AG09309 (cell line): ENCODE results near the gene DOCK2.

Source experiments
- DNase-seq: peaks from one replicate; pipeline ENCODE4 v3.0.0-alpha.2; 2010; ENCODE audit warnings: low read depth
- H3K4me3 ChIP-seq: 2 replicates; pipeline ENCODE4 v1.5.1; 2011; ENCODE audit warnings: mild to moderate bottlenecking, low read depth, low read length, moderate library complexity; ENCODE audit not compliant: control insufficient read depth
- CTCF ChIP-seq: IDR thresholded peaks from 2 replicates; pipeline ENCODE4 v1.5.1; 2011; ENCODE audit warnings: mild to moderate bottlenecking, low read depth, low read length, inconsistent platforms; ENCODE audit not compliant: insufficient read depth, control insufficient read depth; ENCODE audit errors: missing control alignments

Gene DOCK2

GRCh38 chr5:170049713-170050112 lies 412.6 kb downstream of the DOCK2 start:
- DNase-seq: no peak
- TF ChIP-seq CTCF: no peak

GRCh38 chr5:170053896-170054295 lies 416.8 kb downstream of the DOCK2 start:
- TF ChIP-seq CTCF: no peak
- H3K4me3 ChIP-seq: no peak overlapping the region
- DNase-seq: no peak

More at GRCh38 chr5:170049713-170050112, 412.6 kb downstream of the DOCK2 start:
- H3K4me3 ChIP-seq: no peak overlapping the region

DNA sequence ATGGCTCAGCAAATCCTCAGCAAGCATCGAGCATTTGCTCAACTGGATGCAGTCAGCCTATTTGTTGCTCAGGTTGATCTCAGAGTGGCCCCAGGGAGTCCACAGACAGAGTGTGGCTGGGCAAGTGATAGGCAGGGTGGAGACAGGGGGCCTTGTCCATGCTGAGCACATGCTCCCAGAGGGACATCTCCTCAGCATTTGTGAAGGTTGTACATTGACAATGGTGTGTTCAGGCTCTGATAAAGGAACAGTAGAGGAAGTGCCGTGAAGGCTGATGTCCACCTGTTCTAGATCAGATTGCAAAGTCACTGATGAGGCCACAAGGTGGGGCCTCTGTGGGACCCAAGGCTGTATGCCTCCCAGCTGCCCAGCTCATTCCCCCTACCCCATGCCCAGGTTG lies 418.5 kb downstream of the DOCK2 start:
- DNase-seq: no peak
- TF ChIP-seq CTCF: no peak
- no peak overlapping the region for H3K4me3 ChIP-seq

- no peak overlapping the region for H3K4me3 ChIP-seq
- no peak for DNase-seq
- no peak for TF ChIP-seq CTCF
Observed at GRCh38 chr5:170056561-170057267, 419.6 kb downstream of the DOCK2 start.

DNA sequence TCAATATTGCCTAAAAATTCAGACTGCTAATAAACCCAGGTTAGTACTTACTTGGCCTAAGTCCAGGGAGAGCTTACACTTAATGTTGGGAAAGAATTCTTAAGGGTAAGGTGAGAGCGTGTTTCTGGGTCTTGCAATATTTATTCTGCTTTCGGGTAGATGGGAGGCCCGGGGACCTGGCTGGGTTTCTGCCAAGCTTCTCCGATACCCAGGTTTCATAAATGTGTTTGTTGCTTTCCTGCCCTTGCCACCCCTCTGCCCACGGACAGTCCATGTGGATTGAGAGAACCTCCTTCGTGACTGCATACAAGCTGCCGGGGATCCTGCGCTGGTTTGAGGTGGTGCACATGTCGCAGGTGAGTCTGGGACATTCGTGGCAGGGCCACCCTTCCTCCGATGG lies 420.2 kb downstream of the DOCK2 start:
- TF ChIP-seq CTCF: no peak
- DNase-seq: no peak
- no peak overlapping the region for H3K4me3 ChIP-seq

GRCh38 chr5:170059221-170059620 lies 422.1 kb downstream of the DOCK2 start:
- no peak overlapping the region for H3K4me3 ChIP-seq
- no peak for TF ChIP-seq CTCF
- no peak for DNase-seq
